Measurements from ENCODE around the gene PRDM15.

DNA sequence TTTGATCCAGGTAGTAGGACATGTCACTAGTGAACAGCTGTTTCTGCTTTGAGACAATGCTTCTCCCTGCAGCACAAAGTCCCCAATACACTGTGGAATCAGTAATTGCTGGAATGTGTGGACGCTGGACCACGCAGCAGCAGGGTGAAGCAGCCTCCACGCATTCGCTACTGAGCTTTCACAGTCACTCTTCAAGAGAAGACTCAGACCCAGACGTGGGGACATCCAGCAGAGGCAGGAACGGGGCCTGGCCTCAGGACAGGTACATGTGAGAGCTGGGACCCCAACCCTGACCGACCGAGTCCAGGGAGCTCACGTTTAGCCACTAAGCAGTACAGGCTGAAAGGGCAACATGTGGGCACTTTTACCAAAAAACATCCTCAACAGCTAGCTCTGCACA lies 34.1 kb upstream of the PRDM15 start:
- TF ChIP-seq, protein P1, sequence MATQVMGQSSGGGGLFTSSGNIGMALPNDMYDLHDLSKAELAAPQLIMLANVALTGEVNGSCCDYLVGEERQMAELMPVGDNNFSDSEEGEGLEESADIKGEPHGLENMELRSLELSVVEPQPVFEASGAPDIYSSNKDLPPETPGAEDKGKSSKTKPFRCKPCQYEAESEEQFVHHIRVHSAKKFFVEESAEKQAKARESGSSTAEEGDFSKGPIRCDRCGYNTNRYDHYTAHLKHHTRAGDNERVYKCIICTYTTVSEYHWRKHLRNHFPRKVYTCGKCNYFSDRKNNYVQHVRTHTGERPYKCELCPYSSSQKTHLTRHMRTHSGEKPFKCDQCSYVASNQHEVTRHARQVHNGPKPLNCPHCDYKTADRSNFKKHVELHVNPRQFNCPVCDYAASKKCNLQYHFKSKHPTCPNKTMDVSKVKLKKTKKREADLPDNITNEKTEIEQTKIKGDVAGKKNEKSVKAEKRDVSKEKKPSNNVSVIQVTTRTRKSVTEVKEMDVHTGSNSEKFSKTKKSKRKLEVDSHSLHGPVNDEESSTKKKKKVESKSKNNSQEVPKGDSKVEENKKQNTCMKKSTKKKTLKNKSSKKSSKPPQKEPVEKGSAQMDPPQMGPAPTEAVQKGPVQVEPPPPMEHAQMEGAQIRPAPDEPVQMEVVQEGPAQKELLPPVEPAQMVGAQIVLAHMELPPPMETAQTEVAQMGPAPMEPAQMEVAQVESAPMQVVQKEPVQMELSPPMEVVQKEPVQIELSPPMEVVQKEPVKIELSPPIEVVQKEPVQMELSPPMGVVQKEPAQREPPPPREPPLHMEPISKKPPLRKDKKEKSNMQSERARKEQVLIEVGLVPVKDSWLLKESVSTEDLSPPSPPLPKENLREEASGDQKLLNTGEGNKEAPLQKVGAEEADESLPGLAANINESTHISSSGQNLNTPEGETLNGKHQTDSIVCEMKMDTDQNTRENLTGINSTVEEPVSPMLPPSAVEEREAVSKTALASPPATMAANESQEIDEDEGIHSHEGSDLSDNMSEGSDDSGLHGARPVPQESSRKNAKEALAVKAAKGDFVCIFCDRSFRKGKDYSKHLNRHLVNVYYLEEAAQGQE (IDR thresholded peaks at IDR 0.05; ENCODE audit: insufficient read depth in 1 of 2, low read depth in 2 of 2, low read length in 1 of 2): no peak
- no peak for TF ChIP-seq CTCF (IDR thresholded peaks at IDR 0.05)
- no peak for TF ChIP-seq POLR2AphosphoS5 (IDR thresholded peaks at IDR 0.05; ENCODE audit: low read depth, low read length)
- TF ChIP-seq SIN3A (IDR thresholded peaks at IDR 0.05; ENCODE audit: borderline replicate concordance, insufficient read depth, low read depth, low read length): no peak
